Hepatocyte (in vitro differentiated cells): Measurements from ENCODE around the gene COL15A1.

Source experiments
- CTCF ChIP-seq: fragments of 200-600 bp; sonication (generic); IDR thresholded peaks from 2 replicates; pipeline ENCODE4 v1.5.1; 2016; ENCODE audit warnings: antibody characterized with exemption, mild to moderate bottlenecking; ENCODE audit not compliant: poor library complexity
- EZH2 ChIP-seq: fragments of 200-600 bp; sonication (generic); IDR thresholded peaks from 2 replicates; pipeline ENCODE4 v1.6.1; 2016; ENCODE audit warnings: antibody characterized with exemption, mild to moderate bottlenecking, borderline replicate concordance
- EZH2phosphoT487 ChIP-seq: fragments of 200-600 bp; sonication (generic); IDR thresholded peaks from one replicate; pipeline ENCODE4 v1.6.1; 2018; ENCODE audit warnings: antibody characterized with exemption, mild to moderate bottlenecking, low read depth, moderate library complexity; ENCODE audit not compliant: unreplicated experiment, severe bottlenecking

- TF ChIP-seq CTCF (no peak), EZH2 (no peak), EZH2phosphoT487 (no peak)
Measured at GRCh38 chr9:99069546-99069945, 125.8 kb downstream of the COL15A1 start.
